KMS-11 (cell line): ENCODE measurements around the gene ST3GAL4.

Experiments used
- H2AFZ ChIP-seq: fragments of 200-600 bp; sonication (generic); 2 replicates; pipeline ENCODE4 v1.6.1; 2016; ENCODE audit warnings: antibody characterized with exemption, mixed run types, low read depth
- H3K27ac ChIP-seq: fragments of 200-600 bp; sonication (generic); 2 replicates; pipeline ENCODE4 v1.6.1; 2016; ENCODE audit warnings: mild to moderate bottlenecking, mixed run types
- H3K27me3 ChIP-seq: fragments of 200-600 bp; sonication (generic); 2 replicates; pipeline ENCODE4 v1.6.1; 2017; ENCODE audit warnings: mild to moderate bottlenecking, low read depth, mixed run types, moderate library complexity; ENCODE audit not compliant: insufficient read depth
- H3K36me3 ChIP-seq: fragments of 200-600 bp; sonication (generic); 2 replicates; pipeline ENCODE4 v1.6.1; 2017; ENCODE audit warnings: mild to moderate bottlenecking, mixed run types; ENCODE audit not compliant: insufficient read depth
- H3K4me1 ChIP-seq: fragments of 200-600 bp; sonication (generic); 2 replicates; pipeline ENCODE4 v1.6.1; 2016; ENCODE audit warnings: mild to moderate bottlenecking, low read depth, mixed run types; ENCODE audit not compliant: poor library complexity, severe bottlenecking
- H3K4me2 ChIP-seq: fragments of 200-600 bp; sonication (generic); 2 replicates; pipeline ENCODE4 v1.7.0; 2016; ENCODE audit warnings: mild to moderate bottlenecking, mixed run types
- H3K4me3 ChIP-seq: fragments of 200-600 bp; sonication (generic); IDR thresholded peaks from 2 replicates; pipeline ENCODE4 v1.6.1; 2017; ENCODE audit warnings: low read depth, low read length, mixed read lengths; ENCODE audit not compliant: insufficient read depth
- H3K79me2 ChIP-seq: fragments of 200-600 bp; sonication (generic); 2 replicates; pipeline ENCODE4 v1.6.1; 2016; ENCODE audit warnings: low read depth, mixed run types; ENCODE audit not compliant: insufficient read depth
- H3K9ac ChIP-seq: fragments of 200-600 bp; sonication (generic); 2 replicates; pipeline ENCODE4 v1.6.1; 2016; ENCODE audit warnings: mild to moderate bottlenecking, mixed run types
- H4K20me1 ChIP-seq: fragments of 200-600 bp; sonication (generic); 2 replicates; pipeline ENCODE4 v1.6.1; 2016; ENCODE audit warnings: mild to moderate bottlenecking, mixed run types; ENCODE audit not compliant: insufficient read depth
- TF ChIP-seq, protein P1 (sequence below): fragments of 200-600 bp; sonication (generic); conservative IDR thresholded peaks from 2 replicates; pipeline ENCODE4 v1.6.1; 2017; ENCODE audit warnings: low read depth, mild to moderate bottlenecking, antibody characterized with exemption, low read length, moderate library complexity, mixed read lengths

ST3GAL4 gene

DNA sequence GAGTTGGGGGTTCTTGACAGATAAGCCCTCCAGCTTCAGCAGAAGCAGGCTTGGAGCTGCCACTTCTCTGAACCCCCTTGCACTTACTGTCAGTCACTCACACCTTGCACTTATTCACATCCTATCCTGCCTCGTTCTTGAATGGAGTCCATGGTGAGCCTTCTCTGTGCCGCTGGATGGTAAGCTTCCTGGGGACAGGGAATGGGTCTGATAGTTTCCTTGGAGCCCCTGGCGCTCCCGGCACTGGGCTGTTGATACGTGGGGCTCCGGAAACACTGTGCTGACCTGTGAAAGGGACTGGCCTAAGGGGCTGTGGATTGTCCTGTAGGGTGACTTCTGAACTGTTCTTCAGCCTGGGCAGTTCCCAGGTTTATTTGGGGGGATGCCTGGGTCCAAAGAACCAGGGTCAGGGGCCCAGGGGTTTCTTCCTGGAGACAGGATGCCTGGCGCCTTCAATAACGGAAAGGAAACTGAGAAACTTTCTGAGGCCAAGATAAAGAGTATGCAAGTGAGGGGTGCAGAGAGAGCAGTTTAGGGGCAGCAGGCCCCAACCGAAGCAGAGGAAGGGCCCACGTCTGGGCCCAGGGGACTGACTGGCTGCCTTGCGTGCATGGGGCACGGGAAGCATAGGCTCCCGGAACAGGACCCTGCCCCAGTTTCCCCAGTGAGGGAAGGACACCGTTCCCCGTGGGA lies 709 bp upstream of the ST3GAL4 start:
- TF ChIP-seq, protein P1, sequence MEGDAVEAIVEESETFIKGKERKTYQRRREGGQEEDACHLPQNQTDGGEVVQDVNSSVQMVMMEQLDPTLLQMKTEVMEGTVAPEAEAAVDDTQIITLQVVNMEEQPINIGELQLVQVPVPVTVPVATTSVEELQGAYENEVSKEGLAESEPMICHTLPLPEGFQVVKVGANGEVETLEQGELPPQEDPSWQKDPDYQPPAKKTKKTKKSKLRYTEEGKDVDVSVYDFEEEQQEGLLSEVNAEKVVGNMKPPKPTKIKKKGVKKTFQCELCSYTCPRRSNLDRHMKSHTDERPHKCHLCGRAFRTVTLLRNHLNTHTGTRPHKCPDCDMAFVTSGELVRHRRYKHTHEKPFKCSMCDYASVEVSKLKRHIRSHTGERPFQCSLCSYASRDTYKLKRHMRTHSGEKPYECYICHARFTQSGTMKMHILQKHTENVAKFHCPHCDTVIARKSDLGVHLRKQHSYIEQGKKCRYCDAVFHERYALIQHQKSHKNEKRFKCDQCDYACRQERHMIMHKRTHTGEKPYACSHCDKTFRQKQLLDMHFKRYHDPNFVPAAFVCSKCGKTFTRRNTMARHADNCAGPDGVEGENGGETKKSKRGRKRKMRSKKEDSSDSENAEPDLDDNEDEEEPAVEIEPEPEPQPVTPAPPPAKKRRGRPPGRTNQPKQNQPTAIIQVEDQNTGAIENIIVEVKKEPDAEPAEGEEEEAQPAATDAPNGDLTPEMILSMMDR, result no peak
- Histone ChIP-seq H3K4me3 (no peak overlapping the region), H3K4me2 (peak overlapping the region; percentile 36), H2AFZ (peak overlapping the region; percentile 30; the same call in 1 of the 2 replicates), H3K27me3 (no peaks in the 10 kb centered on the region), H3K27ac (peak overlapping the region; percentile 49), H3K79me2 (peaks cover 11% of the 10 kb centered on the region; the same call in 1 of the 2 replicates), H3K9ac (peak overlapping the region; percentile 83), H3K4me1 (peaks cover 39% of the 10 kb centered on the region), H4K20me1 (no peaks in the 10 kb centered on the region), H3K36me3 (no peaks in the 10 kb centered on the region)

DNA sequence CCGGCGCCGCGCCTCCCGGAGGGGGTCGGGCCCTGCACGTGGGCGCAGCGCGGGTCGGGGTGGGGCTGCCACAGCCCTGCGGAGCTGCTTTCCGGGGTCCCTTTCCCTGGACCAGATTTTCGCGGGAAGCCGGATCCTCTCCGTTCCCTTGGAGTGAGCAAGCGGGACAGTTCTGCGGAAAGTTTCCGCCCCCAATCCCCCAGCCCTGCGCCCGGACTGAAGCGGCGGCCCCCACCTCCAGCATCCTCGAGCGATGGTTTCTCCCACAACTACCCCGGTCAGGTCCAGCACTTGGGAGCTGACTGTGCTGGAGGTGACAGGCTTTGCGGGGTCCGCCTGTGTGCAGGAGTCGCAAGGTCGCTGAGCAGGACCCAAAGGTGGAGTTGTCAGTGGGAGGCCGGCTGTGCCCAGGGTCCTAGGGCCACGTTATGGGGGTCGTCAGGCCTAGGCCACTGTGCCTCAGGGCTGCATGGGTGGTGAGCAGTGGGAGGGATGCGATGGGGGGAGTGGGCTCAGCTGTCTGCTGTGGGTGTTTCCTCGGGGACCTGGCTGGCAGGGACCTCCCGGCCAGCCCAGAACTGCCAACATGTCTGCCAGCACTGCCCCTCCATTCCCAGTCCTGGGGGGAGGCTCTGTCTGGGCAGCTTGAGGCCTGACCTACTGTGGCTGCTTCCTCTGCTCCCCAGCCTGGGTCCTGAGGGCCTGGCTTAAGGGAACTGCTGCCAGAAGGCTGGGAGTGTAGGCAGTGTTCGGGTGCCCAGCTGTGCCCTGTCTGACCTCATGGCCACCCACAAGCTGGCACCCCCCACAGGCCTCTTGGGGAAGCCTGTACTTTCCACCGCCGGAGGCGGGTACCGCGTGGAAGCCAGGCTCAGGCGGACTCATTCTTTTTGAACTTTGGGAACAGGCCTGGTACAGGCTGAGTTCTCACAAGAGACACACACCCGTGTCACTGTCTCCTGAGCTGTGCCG lies 726 bp downstream of the ST3GAL4 start:
- Histone ChIP-seq H4K20me1 (no peaks in the 10 kb centered on the region), H3K9ac (peak overlapping the region; percentile 30; the same call in 1 of the 2 replicates), H3K4me3 (no peak overlapping the region), H3K4me1 (peaks cover 28% of the 10 kb centered on the region), H3K36me3 (no peaks in the 10 kb centered on the region), H3K27me3 (no peaks in the 10 kb centered on the region), H2AFZ (peak overlapping the region; percentile 30; the same call in 1 of the 2 replicates), H3K4me2 (peak overlapping the region; percentile 54), H3K27ac (no peak overlapping the region), H3K79me2 (peaks cover 11% of the 10 kb centered on the region; the same call in 1 of the 2 replicates)
- TF ChIP-seq, protein P1, result no peak

DNA sequence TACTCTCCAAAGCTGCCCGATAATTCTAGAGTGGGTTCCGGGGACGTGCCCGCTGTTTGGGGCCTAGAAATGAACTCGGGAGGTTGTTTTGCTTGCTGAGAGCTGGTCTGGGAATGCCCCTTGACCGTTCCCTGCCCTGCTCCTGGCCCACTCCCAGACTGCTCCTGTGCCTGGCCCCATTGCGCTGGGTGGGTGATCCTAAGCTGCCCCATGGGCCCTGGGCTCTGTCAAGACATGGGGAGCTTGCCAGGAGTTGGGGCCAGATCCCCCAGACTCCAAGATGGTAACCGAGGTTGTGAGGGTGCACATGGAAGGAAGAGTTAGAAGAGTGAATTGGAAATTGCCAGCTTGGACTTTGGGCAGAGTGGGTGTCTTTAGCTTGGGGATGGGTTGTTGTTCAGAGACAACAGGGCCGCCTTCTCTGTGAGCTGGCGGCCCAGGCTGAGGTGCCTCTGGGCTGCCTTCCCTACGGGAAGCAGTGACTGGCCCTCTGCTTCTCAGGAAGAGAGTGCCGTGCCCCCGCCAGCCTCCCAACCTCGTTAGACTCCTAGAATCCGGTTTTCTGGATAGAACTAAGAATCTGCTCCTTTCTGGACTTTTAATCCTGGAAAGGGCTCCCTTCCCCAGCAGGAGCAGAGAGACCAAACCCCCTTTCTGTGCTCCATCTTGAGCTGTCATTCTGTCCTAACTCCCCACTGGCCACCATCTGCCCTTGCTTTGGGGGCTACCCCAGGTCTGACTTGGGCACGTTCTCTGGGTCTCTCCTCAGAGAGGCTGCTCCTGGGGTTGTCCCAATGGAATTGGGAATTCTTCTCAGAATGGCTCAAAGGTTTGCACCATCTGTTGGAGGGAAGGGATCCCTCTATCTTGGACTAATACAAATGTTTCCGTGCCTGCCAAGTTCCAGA lies 1.8 kb downstream of the ST3GAL4 start:
- H3K79me2 ChIP-seq, result peaks cover 8% of the 10 kb centered on the region; the same call in 1 of the 2 replicates
- no peak overlapping the region for H2AFZ ChIP-seq
- no peaks in the 10 kb centered on the region for H3K27me3 ChIP-seq
- H3K4me2 ChIP-seq, result no peak overlapping the region
- no peak overlapping the region for H3K4me3 ChIP-seq
- TF ChIP-seq, protein P1, result no peak
- H3K36me3 ChIP-seq, result no peaks in the 10 kb centered on the region
- H4K20me1 ChIP-seq, result no peaks in the 10 kb centered on the region
- H3K27ac ChIP-seq, result no peak overlapping the region
- no peak overlapping the region for H3K9ac ChIP-seq
- H3K4me1 ChIP-seq, result peaks cover 17% of the 10 kb centered on the region
